HepG2 (cell line): Measurements from ENCODE around the gene DGUOK. TPM values are rescaled to one million over a fixed set of nuclear protein-coding genes. Genes with fewer than 3 reads are reported as not detected.

ENCODE experiments used
- AGO2 ChIP-seq: fragments of 200-400 bp; formaldehyde crosslinking; optimal IDR thresholded peaks from 2 replicates; pipeline ENCODE3; 2017; ENCODE audit warnings: mild to moderate bottlenecking, low read depth, low read length, moderate library complexity
- DNMT3B ChIP-seq: conservative IDR thresholded peaks from 2 replicates; pipeline ENCODE4 v1.6.1; 2016; ENCODE audit warnings: missing biosample characterization, control low read depth
- GFI1 ChIP-seq: sonication (generic); formaldehyde crosslinking; IDR thresholded peaks from 2 replicates; pipeline ENCODE4 v1.5.0; 2020; ENCODE audit warnings: missing genetic modification reagents, mild to moderate bottlenecking, borderline replicate concordance
- JUNB ChIP-seq: sonication (generic); formaldehyde crosslinking; IDR thresholded peaks from 2 replicates; pipeline ENCODE4 v1.8.0; 2022; ENCODE audit warnings: missing genetic modification reagents, mild to moderate bottlenecking, borderline replicate concordance
- KLF11 ChIP-seq: IDR thresholded peaks from 2 replicates; pipeline ENCODE4 v1.6.1; 2016; ENCODE audit warnings: missing compliant biosample characterization
- TRIM24 ChIP-seq: sonication (generic); formaldehyde crosslinking; IDR thresholded peaks from 2 replicates; pipeline ENCODE4 v1.8.0; 2022; ENCODE audit warnings: mild to moderate bottlenecking, missing genetic modification reagents
- ZMYM2 ChIP-seq: sonication (generic); formaldehyde crosslinking; IDR thresholded peaks from 2 replicates; pipeline ENCODE4 v1.8.0; 2022; ENCODE audit warnings: mild to moderate bottlenecking, missing genetic modification reagents
- ZNF776 ChIP-seq: sonication (generic); formaldehyde crosslinking; IDR thresholded peaks from 2 replicates; pipeline ENCODE4 v1.4.0; 2020; ENCODE audit warnings: mild to moderate bottlenecking, missing genetic modification reagents
- ZNF883 ChIP-seq: sonication (generic); formaldehyde crosslinking; IDR thresholded peaks from 2 replicates; pipeline ENCODE4 v1.5.1; 2020; ENCODE audit warnings: mild to moderate bottlenecking, missing genetic modification reagents; ENCODE audit errors: not compliant biosample characterization
- polyA plus RNA-seq, 8 experiments: library from polyadenylated mRNA; depleted of rRNA in 3 of 8; stranded (reverse) in 7 of 8; unstranded in 1 of 8; fragments of >200 nt; fragmentation: Illumina TruSeq in 4 of 8; extraction: Trizol in 4 of 8; gene quantifications; 2 replicates each; pipeline versions ENCODE4 v1.2.1 to v1.2.3, GENCODE V29; 2011 to 2016; ENCODE audit warnings: low read depth in 4 of 8, missing spikeins in 1 of 8, mixed read lengths in 1 of 8; ENCODE audit not compliant: insufficient read depth in 1 of 8
- total RNA-seq, 5 experiments: library from RNA; depleted of rRNA; stranded (reverse); fragments of >200 nt; fragmentation: Illumina TruSeq; extraction: Trizol; gene quantifications; 2 replicates each; pipeline ENCODE4 v1.2.3, GENCODE V29; 2016; ENCODE audit warnings: low read depth in 1 of 5
- TF ChIP-seq, protein P1 (sequence below): IDR thresholded peaks from 2 replicates; pipeline ENCODE4 v1.6.1; 2016; ENCODE audit warnings: missing compliant biosample characterization, missing genetic modification reagents, borderline replicate concordance
- TF ChIP-seq, protein P2 (sequence below): sonication (generic); formaldehyde crosslinking; IDR thresholded peaks from 2 replicates; pipeline ENCODE4 v1.9.0; 2021; ENCODE audit warnings: missing genetic modification reagents, borderline replicate concordance
- TF ChIP-seq, protein P3 (sequence below): sonication (generic); formaldehyde crosslinking; IDR thresholded peaks from 2 replicates; pipeline ENCODE4 v1.4.0; 2020; ENCODE audit warnings: missing genetic modification reagents, mild to moderate bottlenecking, borderline replicate concordance
- TF ChIP-seq, protein P4 (sequence below): sonication (generic); formaldehyde crosslinking; IDR thresholded peaks from 2 replicates; pipeline ENCODE4 v1.8.0; 2022; ENCODE audit warnings: missing genetic modification reagents, mild to moderate bottlenecking, moderate library complexity, borderline replicate concordance
- TF ChIP-seq, protein P5 (sequence below): sonication (generic); formaldehyde crosslinking; IDR thresholded peaks from 2 replicates; pipeline ENCODE4 v1.5.1; 2020; ENCODE audit warnings: missing genetic modification reagents, mild to moderate bottlenecking, borderline replicate concordance

Gene DGUOK
- total and polyA plus RNA-seq, 2 of the 13 experiments (the other 11 are each of a cell fraction or from before 2014, with no cell fraction given) = 105 to 137 TPM

DNA sequence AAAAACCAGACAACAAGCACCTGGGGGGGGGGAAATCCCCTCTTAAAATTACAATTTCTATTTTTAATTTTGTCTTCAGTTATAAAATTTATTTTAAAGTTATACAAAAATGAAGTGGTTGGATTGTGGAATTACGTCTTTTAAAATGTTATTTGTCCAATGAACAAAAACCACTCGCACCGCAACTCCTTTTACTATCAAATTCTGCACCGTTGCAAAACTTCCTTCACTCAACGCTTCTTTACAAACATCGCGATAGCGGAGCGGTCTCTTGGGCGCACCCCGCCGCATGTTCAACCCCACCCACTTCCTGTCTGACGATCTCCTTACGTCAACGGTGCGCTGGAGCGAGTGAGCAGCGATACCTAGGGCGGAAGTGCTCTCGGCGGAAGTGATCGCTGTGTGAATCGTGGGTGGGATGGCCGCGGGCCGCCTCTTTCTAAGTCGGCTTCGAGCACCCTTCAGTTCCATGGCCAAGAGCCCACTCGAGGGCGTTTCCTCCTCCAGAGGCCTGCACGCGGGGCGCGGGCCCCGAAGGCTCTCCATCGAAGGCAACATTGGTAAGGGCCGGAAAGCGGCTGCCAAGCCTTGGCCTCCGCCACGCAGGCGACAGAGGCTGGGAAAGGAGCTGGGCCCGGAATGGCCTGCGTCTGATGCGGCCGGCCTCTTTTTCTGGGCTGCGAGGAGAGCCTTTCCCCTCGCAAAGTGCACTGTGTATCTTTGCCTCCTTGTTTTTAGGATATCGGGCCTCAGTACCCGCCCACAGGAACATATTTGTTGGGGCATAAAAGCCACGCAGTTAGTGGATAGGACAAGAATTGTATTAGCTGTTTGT is at the start of gene DGUOK (continued):
- TF ChIP-seq GFI1 (CRISPR knock-in tag) (peak; percentile 86), AGO2 (peak; percentile 89), ZNF776 (CRISPR knock-in tag) (peak; percentile 79; the same call in 1 of the 2 replicates), DNMT3B (CRISPR knock-in tag) (0 out of 2 replicates have a peak, but pooled peaks have one; percentile 31), TRIM24 (CRISPR knock-in tag) (no peak), KLF11 (CRISPR knock-in tag) (peak; percentile 85; the same call in 1 of the 2 replicates), ZMYM2 (peak; percentile 83; the same call in 1 of the 2 replicates), ZNF883 (peak; percentile 82), JUNB (CRISPR knock-in tag) (peak; percentile 34; the same call in 1 of the 2 replicates)
- TF ChIP-seq, protein P1, sequence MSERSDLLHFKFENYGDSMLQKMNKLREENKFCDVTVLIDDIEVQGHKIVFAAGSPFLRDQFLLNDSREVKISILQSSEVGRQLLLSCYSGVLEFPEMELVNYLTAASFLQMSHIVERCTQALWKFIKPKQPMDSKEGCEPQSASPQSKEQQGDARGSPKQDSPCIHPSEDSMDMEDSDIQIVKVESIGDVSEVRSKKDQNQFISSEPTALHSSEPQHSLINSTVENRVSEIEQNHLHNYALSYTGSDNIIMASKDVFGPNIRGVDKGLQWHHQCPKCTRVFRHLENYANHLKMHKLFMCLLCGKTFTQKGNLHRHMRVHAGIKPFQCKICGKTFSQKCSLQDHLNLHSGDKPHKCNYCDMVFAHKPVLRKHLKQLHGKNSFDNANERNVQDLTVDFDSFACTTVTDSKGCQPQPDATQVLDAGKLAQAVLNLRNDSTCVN (CRISPR knock-in tag) = peak; percentile 90
- TF ChIP-seq, protein P2, sequence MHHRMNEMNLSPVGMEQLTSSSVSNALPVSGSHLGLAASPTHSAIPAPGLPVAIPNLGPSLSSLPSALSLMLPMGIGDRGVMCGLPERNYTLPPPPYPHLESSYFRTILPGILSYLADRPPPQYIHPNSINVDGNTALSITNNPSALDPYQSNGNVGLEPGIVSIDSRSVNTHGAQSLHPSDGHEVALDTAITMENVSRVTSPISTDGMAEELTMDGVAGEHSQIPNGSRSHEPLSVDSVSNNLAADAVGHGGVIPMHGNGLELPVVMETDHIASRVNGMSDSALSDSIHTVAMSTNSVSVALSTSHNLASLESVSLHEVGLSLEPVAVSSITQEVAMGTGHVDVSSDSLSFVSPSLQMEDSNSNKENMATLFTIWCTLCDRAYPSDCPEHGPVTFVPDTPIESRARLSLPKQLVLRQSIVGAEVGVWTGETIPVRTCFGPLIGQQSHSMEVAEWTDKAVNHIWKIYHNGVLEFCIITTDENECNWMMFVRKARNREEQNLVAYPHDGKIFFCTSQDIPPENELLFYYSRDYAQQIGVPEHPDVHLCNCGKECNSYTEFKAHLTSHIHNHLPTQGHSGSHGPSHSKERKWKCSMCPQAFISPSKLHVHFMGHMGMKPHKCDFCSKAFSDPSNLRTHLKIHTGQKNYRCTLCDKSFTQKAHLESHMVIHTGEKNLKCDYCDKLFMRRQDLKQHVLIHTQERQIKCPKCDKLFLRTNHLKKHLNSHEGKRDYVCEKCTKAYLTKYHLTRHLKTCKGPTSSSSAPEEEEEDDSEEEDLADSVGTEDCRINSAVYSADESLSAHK (CRISPR knock-in tag) = 0 out of 2 replicates have a peak, but pooled peaks have one; percentile 44
- TF ChIP-seq, protein P3, sequence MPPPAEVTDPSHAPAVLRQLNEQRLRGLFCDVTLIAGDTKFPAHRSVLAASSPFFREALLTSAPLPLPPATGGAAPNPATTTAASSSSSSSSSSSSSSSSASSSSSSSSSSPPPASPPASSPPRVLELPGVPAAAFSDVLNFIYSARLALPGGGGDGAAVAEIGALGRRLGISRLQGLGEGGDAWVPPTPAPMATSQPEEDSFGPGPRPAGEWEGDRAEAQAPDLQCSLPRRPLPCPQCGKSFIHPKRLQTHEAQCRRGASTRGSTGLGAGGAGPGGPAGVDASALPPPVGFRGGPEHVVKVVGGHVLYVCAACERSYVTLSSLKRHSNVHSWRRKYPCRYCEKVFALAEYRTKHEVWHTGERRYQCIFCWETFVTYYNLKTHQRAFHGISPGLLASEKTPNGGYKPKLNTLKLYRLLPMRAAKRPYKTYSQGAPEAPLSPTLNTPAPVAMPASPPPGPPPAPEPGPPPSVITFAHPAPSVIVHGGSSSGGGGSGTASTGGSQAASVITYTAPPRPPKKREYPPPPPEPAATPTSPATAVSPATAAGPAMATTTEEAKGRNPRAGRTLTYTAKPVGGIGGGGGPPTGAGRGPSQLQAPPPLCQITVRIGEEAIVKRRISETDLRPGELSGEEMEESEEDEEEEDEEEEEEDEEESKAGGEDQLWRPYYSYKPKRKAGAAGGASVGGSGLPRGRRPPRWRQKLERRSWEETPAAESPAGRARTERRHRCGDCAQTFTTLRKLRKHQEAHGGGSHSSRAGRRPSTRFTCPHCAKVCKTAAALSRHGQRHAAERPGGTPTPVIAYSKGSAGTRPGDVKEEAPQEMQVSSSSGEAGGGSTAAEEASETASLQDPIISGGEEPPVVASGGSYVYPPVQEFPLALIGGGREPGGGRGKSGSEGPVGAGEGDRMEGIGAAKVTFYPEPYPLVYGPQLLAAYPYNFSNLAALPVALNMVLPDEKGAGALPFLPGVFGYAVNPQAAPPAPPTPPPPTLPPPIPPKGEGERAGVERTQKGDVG (CRISPR knock-in tag) = no peak; the same call in 1 of the 2 replicates
- TF ChIP-seq, protein P4, sequence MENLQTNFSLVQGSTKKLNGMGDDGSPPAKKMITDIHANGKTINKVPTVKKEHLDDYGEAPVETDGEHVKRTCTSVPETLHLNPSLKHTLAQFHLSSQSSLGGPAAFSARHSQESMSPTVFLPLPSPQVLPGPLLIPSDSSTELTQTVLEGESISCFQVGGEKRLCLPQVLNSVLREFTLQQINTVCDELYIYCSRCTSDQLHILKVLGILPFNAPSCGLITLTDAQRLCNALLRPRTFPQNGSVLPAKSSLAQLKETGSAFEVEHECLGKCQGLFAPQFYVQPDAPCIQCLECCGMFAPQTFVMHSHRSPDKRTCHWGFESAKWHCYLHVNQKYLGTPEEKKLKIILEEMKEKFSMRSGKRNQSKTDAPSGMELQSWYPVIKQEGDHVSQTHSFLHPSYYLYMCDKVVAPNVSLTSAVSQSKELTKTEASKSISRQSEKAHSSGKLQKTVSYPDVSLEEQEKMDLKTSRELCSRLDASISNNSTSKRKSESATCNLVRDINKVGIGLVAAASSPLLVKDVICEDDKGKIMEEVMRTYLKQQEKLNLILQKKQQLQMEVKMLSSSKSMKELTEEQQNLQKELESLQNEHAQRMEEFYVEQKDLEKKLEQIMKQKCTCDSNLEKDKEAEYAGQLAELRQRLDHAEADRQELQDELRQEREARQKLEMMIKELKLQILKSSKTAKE = no peak
- TF ChIP-seq, protein P5, sequence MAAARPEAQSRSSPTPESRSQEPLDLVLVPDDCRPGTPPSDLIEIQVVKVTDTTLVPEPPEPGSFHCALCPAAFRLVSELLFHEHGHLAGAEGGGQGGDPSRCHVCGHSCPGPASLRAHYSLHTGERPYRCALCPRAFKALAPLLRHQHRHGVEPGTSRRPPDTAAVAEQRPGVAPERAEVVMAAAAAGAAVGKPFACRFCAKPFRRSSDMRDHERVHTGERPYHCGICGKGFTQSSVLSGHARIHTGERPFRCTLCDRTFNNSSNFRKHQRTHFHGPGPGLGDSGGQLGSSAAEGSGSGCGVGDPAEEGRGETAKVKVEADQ (CRISPR knock-in tag) = peak; percentile 93
